Measurements from ENCODE around the gene MYO7B. TPM values are rescaled to one million over a fixed set of nuclear protein-coding genes. Genes with fewer than 3 reads are reported as not detected.
A peak's percentile ranks its signal among the peaks of the same experiment; 100 is the strongest.

Gene MYO7B
- total RNA-seq, 1 donor from 2014 or later: 1.3 TPM

DNA sequence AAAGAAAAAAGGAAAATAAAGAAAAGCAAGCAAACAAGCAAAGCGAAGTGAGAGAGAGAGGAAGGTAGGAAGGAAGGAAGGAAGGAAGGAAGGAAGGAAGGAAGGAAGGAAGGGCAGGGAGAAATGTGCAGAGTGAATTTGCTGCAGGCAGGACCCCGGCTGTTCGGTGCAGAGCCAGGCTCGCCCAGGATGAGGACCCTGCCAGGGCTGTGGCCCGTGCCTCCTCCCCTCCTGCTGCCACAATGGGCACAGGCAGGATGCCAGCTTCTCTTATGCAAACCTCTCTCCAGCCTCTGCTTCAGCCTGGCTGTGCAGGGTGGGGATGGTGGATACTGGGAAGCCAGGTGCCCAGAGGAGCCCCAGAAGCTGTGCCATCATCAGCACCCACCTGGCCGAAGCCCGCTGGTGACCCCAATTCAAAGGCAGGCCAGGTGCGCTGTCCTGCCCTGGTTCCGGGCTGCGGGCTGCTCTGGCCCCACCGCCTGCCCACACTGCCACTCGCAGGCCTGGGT lies 113.7 kb downstream of the MYO7B start:
- peaks cover 18 to 51% of the 10 kb centered on the region in 2 donors for H3K4me1 ChIP-seq
- H3K4me3 ChIP-seq: no peak overlapping the region
- no peaks in the 10 kb centered on the region for H3K27me3 ChIP-seq
- no peaks in the 10 kb centered on the region for H3K9me3 ChIP-seq
- peak overlapping the region; percentile 40 to 58 for H3K27ac ChIP-seq
- DNase-seq (ENCODE audit: low spot score in 2 of 2): no peak
- peaks cover 15 to 29% of the 10 kb centered on the region in 2 donors for H3K36me3 ChIP-seq
- intact Hi-C loops (cut with DNase I): loop anchor here (5.0 kb wide), 1 partner anchor 142 kb away; no protein-coding TSS in a partner anchor
- TF ChIP-seq, protein P1, sequence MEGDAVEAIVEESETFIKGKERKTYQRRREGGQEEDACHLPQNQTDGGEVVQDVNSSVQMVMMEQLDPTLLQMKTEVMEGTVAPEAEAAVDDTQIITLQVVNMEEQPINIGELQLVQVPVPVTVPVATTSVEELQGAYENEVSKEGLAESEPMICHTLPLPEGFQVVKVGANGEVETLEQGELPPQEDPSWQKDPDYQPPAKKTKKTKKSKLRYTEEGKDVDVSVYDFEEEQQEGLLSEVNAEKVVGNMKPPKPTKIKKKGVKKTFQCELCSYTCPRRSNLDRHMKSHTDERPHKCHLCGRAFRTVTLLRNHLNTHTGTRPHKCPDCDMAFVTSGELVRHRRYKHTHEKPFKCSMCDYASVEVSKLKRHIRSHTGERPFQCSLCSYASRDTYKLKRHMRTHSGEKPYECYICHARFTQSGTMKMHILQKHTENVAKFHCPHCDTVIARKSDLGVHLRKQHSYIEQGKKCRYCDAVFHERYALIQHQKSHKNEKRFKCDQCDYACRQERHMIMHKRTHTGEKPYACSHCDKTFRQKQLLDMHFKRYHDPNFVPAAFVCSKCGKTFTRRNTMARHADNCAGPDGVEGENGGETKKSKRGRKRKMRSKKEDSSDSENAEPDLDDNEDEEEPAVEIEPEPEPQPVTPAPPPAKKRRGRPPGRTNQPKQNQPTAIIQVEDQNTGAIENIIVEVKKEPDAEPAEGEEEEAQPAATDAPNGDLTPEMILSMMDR (IDR thresholded peaks at IDR 0.05): no peak

DNA sequence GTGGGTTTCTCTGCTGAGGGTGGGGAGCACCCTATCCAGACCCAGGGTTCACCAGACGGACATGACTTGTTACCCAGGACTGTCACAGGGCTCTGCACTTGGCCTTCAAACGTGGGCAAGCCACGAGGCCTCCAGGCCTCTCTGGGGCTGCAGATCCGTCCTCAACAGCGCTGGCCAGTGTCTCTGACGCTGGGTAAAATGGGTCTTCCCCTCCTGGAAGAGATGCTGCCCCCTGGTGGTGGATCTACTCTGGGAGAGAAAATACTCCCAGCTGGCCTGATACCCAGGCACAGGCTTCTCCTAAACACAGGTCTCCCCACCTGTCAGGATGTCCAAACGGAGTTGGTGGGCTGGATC lies 114.2 kb downstream of the MYO7B start:
- H3K4me3 ChIP-seq: peak overlapping the region in 1 of 2 donors; percentile 5
- H3K27ac ChIP-seq: peak overlapping the region; percentile 40 to 58
- TF ChIP-seq, protein P1 (IDR thresholded peaks at IDR 0.05): peak; percentile 68 to 80 (median 80)
- peaks cover 20 to 29% of the 10 kb centered on the region in 2 donors for H3K36me3 ChIP-seq
- H3K27me3 ChIP-seq: no peaks in the 10 kb centered on the region
- intact Hi-C loops (cut with DNase I): loop anchor here (1.0 to 5.0 kb wide), 3 partner anchors 26 to 142 kb away; partner anchors contain the start of gene LIMS2
- no peaks in the 10 kb centered on the region for H3K9me3 ChIP-seq
- DNase-seq (ENCODE audit: low spot score in 2 of 2): peak in 1 of 2 donors; percentile 91
- peaks cover 18 to 51% of the 10 kb centered on the region in 2 donors for H3K4me1 ChIP-seq

DNA sequence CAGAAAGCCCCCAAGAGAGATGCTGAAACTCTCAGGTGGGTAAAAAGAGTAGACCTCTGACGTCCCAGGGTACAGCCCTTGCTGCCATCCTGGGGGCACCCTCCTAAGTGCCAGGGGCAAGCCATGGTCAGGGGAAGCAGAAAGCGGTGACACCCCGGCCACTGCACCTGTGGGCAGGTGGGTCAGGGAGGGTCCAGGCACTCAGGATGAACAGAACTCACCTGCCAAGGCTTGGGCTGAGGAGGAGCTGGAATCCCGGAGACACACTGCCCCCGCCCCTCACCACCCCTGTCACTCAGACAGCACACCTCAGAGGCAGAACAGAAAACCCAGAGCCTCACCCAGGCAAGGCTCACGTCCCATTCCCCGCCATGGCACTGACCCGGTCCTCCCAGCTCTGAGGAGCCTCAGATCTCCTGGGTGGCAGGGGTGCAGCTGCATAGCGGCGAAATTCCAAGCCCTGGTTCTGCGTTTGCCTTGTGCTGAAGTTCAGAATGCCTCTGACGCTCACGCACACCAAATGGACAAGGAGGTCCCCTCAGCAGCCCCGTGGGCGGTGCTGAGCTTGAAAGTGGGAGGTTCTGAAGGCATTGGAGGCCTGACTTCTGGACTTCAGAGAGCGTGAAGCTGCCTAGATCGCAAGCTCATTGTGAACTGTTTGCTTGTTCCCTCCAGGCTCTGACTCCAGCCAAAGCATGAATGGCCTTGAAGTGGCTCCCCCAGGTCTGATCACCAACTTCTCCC lies 114.7 kb downstream of the MYO7B start:
- Histone ChIP-seq H3K27me3 (no peaks in the 10 kb centered on the region), H3K4me3 (peak overlapping the region in 1 of 2 donors; percentile 5), H3K9me3 (no peaks in the 10 kb centered on the region), H3K36me3 (peaks cover 25 to 33% of the 10 kb centered on the region in 2 donors), H3K4me1 (peaks cover 18 to 51% of the 10 kb centered on the region in 2 donors), H3K27ac (peak overlapping the region; percentile 40 to 58)
- TF ChIP-seq, protein P1 (IDR thresholded peaks at IDR 0.05): no peak
- DNase-seq (ENCODE audit: low spot score in 2 of 2): no peak
- intact Hi-C loops (cut with DNase I): loop anchor here (1.0 to 5.0 kb wide), 2 partner anchors 25 to 83 kb away; partner anchors contain the start of gene LIMS2

DNA sequence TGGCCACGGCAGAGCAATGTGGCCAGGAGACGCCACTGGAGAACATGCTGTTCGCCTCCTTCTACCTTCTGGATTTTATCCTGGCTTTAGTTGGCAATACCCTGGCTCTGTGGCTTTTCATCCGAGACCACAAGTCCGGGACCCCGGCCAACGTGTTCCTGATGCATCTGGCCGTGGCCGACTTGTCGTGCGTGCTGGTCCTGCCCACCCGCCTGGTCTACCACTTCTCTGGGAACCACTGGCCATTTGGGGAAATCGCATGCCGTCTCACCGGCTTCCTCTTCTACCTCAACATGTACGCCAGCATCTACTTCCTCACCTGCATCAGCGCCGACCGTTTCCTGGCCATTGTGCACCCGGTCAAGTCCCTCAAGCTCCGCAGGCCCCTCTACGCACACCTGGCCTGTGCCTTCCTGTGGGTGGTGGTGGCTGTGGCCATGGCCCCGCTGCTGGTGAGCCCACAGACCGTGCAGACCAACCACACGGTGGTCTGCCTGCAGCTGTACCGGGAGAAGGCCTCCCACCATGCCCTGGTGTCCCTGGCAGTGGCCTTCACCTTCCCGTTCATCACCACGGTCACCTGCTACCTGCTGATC lies 115.4 kb downstream of the MYO7B start:
- Histone ChIP-seq H3K4me1 (peaks cover 18 to 51% of the 10 kb centered on the region in 2 donors), H3K4me3 (no peak overlapping the region), H3K27ac (peak overlapping the region; percentile 40 to 58), H3K36me3 (peaks cover 32 to 39% of the 10 kb centered on the region in 2 donors), H3K27me3 (no peaks in the 10 kb centered on the region), H3K9me3 (no peaks in the 10 kb centered on the region)
- no peak for DNase-seq (ENCODE audit: low spot score in 2 of 2)
- TF ChIP-seq, protein P1 (IDR thresholded peaks at IDR 0.05): no peak
- intact Hi-C loops (cut with DNase I): loop anchor here (1.0 to 5.0 kb wide), 2 partner anchors 24 to 84 kb away; partner anchors contain the start of gene LIMS2

DNA sequence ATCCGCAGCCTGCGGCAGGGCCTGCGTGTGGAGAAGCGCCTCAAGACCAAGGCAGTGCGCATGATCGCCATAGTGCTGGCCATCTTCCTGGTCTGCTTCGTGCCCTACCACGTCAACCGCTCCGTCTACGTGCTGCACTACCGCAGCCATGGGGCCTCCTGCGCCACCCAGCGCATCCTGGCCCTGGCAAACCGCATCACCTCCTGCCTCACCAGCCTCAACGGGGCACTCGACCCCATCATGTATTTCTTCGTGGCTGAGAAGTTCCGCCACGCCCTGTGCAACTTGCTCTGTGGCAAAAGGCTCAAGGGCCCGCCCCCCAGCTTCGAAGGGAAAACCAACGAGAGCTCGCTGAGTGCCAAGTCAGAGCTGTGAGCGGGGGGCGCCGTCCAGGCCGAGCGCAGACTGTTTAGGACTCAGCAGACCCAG lies 115.9 kb downstream of the MYO7B start:
- no peaks in the 10 kb centered on the region for H3K27me3 ChIP-seq
- no peak overlapping the region for H3K4me3 ChIP-seq
- DNase-seq (ENCODE audit: low spot score in 2 of 2): no peak
- intact Hi-C loops (cut with DNase I): loop anchor here (5.0 kb wide), 1 partner anchor 84 kb away; no protein-coding TSS in a partner anchor
- H3K27ac ChIP-seq: peak overlapping the region; percentile 46 to 58
- peaks cover 18 to 51% of the 10 kb centered on the region in 2 donors for H3K4me1 ChIP-seq
- H3K36me3 ChIP-seq: peaks cover 35 to 38% of the 10 kb centered on the region in 2 donors
- TF ChIP-seq, protein P1 (IDR thresholded peaks at IDR 0.05): no peak
- no peaks in the 10 kb centered on the region for H3K9me3 ChIP-seq
